ENCODE data around the gene LIPC. TPM values are rescaled to one million over a fixed set of nuclear protein-coding genes. Genes with fewer than 3 reads are reported as not detected.

Gene LIPC
- total RNA-seq, 1 donor from 2014 or later: 0.13 TPM

DNA sequence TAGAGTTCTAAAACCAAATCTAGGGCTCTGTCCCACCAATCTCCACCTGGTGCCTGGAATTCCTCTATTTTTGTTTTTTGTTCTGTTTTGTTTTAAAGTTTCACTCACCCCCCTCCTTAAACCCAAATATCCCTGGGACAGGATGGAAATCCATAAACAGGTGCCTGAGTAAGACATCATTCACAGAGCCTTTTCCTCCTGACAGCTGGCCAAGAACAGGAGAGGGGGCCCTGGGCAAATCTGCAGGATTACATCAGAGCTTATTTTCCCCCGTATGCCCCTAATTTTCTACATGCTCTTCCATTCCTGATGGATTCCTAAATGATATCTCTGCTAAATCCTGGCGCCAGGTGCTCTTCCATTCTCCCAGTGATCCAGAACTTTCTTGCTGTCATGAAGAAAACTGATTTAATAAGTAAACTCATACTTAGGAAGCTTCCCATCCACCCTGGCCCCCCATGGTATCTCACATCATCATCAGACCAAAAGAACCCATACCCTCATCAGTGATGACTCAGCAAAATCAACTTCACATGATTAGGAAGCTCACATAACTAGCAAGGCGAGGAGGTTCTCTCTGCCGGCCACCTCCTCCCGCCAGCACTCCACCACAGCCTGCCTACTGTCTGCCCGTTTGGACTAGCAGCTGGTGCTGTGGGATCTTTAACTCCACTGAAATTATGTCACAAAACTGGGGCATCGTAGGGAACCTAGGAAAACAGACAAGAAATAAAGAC is 61.0 kb downstream of the LIPC start:
- no peak for DNase-seq (ENCODE audit: low read depth in 2 of 2)

- DNase-seq (ENCODE audit: low read depth in 2 of 2): no peak
Measured at GRCh38 chr15:58494567-58494966, 62.8 kb downstream of the LIPC start.

- DNase-seq (ENCODE audit: low read depth in 2 of 2): no peak
Measured at GRCh38 chr15:58495891-58496408, 64.2 kb downstream of the LIPC start.

DNA sequence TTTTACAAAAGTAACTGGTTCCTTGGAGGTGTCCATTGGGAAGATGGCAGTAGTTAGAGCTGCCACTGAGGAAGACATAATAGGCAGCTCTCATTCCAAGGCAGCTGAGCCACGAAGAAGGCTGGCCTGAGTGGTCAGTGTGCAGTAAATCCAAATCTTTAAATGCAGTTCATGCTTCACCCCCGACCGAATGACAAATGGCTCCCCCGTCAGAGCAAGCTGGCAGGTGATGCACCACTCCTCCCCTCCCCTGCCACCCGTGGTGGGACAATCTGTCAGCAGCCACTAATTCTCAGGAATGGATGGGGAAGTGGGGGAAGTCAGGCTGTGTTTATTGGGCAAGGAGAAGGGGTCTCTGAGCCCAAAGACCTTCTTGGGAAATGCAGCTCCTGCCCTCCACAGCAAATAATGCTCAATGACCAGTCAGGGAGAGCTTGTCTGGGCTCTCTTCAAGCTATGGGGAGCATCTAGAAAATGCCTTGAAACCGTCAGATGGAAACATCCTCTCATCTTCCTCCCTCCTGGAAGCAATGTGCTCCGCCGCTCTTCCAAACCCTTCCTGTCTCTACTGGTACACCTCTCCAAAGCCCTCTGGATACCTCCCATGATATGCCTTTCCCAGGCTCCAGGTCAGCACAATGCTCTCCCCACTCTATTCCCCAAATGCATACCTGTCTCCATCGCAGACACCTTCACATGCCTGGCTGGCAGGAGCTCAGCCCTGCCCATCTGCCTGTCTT is 65.4 kb downstream of the LIPC start:
- DNase-seq (ENCODE audit: low read depth in 2 of 2): no peak

DNA sequence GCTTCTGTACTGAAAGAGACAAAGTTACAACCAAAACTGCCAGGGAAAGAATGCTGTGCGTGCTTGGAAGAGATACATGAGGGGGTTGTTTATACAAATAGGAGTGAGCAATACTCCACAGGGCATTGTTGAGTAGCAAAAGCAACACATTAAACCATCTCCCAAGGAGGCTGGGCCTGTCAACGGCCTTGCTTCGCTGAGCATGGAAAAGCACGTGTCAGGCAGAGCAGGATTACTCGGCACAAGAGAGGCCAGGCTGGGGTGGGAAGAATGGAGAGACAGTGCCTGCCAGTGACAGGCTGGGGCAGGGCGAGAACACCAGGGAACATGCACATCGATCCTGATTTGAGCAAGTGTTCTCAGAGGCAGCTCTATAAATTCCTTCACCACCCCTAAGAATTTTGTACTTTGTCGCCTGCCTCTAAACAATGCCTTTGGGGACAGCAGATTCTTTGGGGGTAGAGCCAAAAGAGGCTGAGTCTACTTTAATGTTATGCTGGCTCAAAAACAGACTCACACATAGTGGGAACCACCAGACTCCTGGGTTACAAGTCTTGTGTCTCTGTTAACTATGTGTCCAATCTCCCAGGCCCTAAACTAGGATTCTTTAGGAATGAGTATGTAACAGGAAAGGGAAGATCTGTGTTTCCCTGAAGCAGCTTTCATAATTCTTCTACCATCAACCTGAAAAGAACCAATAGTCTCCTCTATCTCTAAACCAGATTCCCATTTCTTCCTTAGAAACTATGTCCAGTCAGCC is 67.2 kb downstream of the LIPC start:
- DNase-seq (ENCODE audit: low read depth in 2 of 2): no peak

DNA sequence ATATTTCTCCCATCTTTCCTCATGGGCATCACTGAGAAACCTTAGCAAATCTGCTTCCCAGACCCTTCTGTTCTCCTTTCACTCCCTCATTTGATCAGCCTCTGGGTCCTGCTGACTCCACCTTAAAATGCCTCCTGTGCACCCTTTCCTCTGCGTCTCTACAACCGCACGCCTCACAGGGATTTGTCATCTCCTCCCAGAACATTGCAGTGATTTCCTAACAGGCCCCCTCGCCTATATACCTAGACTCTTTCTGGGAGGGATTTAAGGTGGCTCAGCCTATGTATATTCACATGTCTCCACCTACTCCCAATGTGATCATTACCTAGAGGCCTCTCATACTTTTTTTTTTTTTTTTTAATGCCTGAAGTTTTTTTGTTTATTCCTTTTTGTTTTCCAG is 69.2 kb downstream of the LIPC start:
- DNase-seq (ENCODE audit: low read depth in 2 of 2): no peak

DNA sequence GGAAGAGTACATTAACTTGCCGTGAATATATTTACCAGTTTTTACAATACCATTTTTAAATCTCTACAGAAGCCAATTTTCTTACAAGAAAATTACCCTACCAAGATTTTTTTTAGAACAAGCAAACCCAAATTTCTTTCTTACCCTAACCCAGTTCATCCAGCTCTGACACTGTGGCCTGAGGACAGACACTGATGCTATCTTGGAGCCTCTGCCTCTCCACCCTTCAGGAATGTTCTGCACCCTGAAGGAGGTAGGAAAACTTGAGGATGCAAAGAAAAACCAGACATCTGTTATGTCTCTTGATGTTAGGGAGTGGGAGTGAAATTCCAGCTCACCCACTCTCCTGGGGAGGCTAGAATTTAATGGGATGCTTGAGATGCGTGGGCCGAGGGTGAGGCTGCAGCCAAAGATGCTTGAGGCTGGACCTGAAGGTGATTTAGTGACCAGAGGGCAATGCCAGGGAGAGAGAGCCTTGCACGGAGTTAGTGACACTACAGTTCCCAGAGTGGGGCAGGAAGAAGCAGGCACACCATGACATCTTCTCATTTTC is 69.9 kb downstream of the LIPC start:
- DNase-seq (ENCODE audit: low read depth in 2 of 2): no peak

- DNase-seq (ENCODE audit: low read depth in 2 of 2): no peak
Measured at GRCh38 chr15:58503139-58504027, 71.6 kb downstream of the LIPC start.

DNA sequence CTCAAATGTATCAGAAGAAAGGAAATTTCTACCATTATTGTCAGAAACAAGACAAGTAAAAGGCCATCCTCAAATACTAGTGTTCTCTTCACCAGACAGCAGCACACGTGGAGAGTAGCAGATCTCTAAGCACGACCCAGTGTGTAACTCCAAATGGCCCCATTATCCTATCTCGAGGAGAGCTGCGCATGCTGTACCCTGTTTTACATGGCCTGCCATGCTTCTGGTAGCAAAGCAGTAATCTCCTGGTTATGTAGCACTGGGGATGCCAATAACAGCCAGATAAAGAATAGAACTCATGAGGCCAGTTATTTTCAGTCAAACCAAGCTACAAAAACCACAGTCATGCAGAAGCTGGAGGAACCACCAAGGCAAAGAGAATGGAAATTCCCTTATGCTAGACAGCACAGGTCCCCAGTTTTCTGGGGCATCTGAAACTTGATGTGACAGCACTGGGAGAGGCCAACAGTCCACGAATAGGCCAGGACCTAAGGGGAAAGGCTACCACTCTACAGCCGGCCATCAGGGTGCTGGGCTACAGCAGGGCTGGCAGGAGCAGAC is 73.0 kb downstream of the LIPC start:
- no peak for DNase-seq (ENCODE audit: low read depth in 2 of 2)

DNA sequence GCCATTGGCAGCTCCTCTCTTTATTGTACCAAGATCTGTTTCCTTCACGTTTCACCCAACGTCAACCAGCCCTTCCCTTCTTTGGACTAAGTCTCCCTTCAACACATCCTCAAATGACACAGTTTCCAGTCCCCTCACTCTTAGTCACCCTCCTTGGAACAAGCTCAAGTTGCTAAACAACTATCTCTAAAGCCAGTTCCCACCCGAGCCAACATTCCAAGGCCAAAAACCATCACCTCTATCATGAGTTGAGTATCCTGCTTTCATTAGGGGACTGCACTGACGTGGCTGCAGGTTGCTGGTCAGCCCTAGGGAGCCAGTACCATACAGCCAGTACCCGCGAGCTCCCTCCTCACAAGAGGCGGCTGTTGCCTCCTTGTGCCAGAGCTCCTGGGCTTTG is 73.8 kb downstream of the LIPC start:
- DNase-seq (ENCODE audit: low read depth in 2 of 2): no peak

- DNase-seq (ENCODE audit: low read depth in 2 of 2): no peak
Measured at GRCh38 chr15:58506064-58506490, 74.3 kb downstream of the LIPC start.

GRCh38 chr15:58506783-58507668 is 75.2 kb downstream of the LIPC start:
- DNase-seq (ENCODE audit: low read depth in 2 of 2): no peak

GRCh38 chr15:58509556-58509955 is 77.8 kb downstream of the LIPC start:
- no peak for DNase-seq (ENCODE audit: low read depth in 2 of 2)

DNA sequence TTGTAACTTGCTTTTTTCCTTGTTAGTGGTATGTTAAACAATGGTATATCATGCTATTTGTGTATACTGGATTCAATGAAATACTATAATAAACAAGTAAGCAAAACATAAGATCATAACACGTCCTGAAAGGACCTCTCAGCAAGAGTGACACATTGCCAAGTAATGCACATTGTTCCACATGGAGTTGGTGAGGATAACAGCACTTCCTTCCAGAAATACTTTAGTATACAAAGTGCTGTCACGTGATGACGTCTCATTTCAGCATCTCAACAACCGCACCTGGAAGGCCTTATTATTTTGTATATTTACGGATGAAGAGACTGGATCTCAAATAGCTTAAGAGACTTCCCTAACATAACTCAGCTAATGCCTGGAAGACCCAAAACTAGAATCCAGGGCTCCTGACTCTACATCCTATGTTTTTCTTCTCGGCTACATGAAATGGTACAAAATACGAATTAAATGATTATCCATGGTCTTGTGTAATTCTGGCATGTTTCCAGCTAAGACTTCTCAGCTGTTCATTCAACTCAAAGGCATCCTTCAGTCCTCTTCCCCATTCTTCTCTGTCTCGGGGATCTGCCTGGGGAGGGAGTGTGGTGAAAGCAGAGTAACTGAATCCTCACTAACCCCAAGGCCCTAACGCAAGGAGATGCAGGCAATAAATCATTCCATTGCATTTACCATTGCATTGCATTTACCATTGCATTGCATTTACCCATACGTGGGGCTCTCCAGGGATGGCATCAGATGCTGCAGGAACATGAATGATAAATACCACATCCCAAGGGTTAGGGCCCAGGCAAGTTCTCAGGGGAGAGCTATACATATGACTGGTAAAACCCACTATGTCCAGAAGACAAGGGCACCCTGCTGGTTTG is 79.2 kb downstream of the LIPC start:
- peak in 1 of 2 donors; percentile 49 for DNase-seq (ENCODE audit: low read depth in 2 of 2)

GRCh38 chr15:58511599-58511987 is 79.8 kb downstream of the LIPC start:
- DNase-seq (ENCODE audit: low read depth in 2 of 2): no peak

GRCh38 chr15:58512522-58512921 is 80.7 kb downstream of the LIPC start:
- DNase-seq (ENCODE audit: low read depth in 2 of 2): no peak

- DNase-seq (ENCODE audit: low read depth in 2 of 2): no peak
Measured at GRCh38 chr15:58513008-58513407, 81.2 kb downstream of the LIPC start.

DNA sequence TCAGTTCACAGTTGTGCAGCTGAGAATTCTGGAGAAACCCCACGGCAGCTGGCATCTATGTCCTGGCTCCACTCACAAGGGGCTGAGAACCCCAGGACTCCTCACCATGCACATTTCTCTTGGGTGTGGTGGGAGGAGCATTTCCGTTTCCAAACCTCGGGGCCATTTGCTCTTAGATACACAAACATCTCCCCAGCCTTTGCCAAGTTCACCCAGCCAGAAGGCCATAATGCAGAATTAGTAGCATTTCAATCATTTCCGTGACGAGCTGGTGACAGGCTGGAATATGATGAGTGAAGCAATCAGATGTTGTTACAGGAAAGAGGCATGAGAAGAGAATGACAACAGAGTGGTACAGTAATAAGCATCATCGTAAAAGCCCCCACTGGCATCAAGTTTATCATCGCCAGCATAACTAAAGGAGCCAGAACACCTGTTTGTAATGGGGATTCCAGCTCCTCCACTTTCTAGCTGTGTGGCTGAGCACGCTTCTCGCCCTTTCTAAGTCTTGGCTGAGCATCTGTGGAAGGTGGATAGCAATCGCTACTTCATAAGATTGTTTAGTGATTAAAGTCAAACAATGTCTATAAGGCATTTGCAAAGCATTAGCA is 82.0 kb downstream of the LIPC start:
- DNase-seq (ENCODE audit: low read depth in 2 of 2): peak; percentile 36 to 56

Measured in dermis microvascular lymphatic vessel endothelial cell (primary cell).